K562 (cell line): Measurements from ENCODE around the gene ACTRT2.

Source experiments
- CTCF ChIP-seq, 3 experiments: IDR thresholded peaks in 2 of 3; conservative IDR thresholded peaks in 1 of 3; 2 replicates each; pipeline ENCODE4 v1.5.1; 2011 to 2012; ENCODE audit warnings: low read length in 3 of 3, mild to moderate bottlenecking in 3 of 3, control low read depth in 2 of 3, improper control_type of control experiment in 1 of 3, inconsistent platforms in 1 of 3, low read depth in 1 of 3, mixed read lengths in 1 of 3, moderate library complexity in 1 of 3; ENCODE audit not compliant: insufficient read depth in 2 of 3
- MTA2 ChIP-seq: fragments of 450-650 bp; IDR thresholded peaks from 2 replicates; pipeline ENCODE4 v1.6.1; 2016; ENCODE audit warnings: low read depth
- SP2 ChIP-seq: IDR thresholded peaks from 2 replicates; pipeline ENCODE4 v1.6.1; 2011; ENCODE audit warnings: mild to moderate bottlenecking, low read depth, low read length, moderate library complexity; ENCODE audit not compliant: poor library complexity, severe bottlenecking; ENCODE audit errors: extremely low read depth
- ZKSCAN1 ChIP-seq: fragments of 150-350 bp; IDR thresholded peaks from 2 replicates; pipeline ENCODE4 v1.6.1; 2016; ENCODE audit warnings: low read depth, low read length
- ZNF274 ChIP-seq: IDR thresholded peaks from 2 replicates; pipeline ENCODE4 v1.6.1; 2011; ENCODE audit warnings: low read depth, mild to moderate bottlenecking, low read length, moderate library complexity, borderline replicate concordance
- TF ChIP-seq, protein P1 (sequence below): fragments of 250-450 bp; sonication (Bioruptor Pico); IDR thresholded peaks from 2 replicates; pipeline ENCODE4 v1.8.0; 2022; ENCODE audit warnings: moderate library complexity, mild to moderate bottlenecking, inconsistent platforms

DNA sequence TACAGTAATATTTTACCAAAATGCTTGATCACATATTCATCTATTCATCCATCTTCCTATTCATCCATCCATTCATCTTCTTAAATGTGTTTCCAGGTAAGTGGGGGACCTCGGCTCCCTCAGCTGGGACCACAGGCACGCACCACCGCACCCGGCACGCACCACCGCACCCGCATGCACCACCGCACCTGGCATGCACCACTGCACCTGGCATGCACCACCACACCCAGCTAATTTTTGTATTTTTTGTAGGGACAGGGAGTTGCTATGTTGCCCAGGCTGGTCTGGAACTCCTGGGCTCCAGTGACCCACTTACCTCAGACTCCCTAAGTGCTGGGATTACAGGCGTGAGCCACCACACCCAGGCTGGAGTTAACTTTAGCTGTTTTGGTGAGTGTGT is 21.2 kb downstream of the ACTRT2 start:
- TF ChIP-seq ZKSCAN1 (no peak), MTA2 (no peak), SP2 (no peak), CTCF (IDR thresholded peaks at IDR 0.05 in 2 of 3, conservative IDR thresholded peaks at IDR 0.05 in 1 of 3; ENCODE audit: insufficient read depth in 2 of 3, low read depth in 1 of 3, low read length in 3 of 3) (no peak), ZNF274 (no peak)
- TF ChIP-seq, protein P1, sequence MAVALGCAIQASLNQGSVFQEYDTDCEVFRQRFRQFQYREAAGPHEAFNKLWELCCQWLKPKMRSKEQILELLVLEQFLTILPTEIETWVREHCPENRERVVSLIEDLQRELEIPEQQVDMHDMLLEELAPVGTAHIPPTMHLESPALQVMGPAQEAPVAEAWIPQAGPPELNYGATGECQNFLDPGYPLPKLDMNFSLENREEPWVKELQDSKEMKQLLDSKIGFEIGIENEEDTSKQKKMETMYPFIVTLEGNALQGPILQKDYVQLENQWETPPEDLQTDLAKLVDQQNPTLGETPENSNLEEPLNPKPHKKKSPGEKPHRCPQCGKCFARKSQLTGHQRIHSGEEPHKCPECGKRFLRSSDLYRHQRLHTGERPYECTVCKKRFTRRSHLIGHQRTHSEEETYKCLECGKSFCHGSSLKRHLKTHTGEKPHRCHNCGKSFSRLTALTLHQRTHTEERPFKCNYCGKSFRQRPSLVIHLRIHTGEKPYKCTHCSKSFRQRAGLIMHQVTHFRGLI (CRISPR knock-in tag): no peak
